ENCODE results near the gene DIS3L2.

GRCh38 chr2:232053777-232054176 lies 92.3 kb downstream of the DIS3L2 start:
- TF ChIP-seq CTCF (conservative IDR thresholded peaks at IDR 0.05; ENCODE audit: low read length): no peak
- TF ChIP-seq EZH2phosphoT487 (IDR thresholded peaks at IDR 0.05; ENCODE audit: borderline replicate concordance, low read depth, low read length): no peak

Measured in OCI-LY7 (cell line).